Heart left ventricle (tissue), 16 donors: ENCODE data around the gene PHACTR3. TPM values are rescaled to one million over a fixed set of nuclear protein-coding genes. Genes with fewer than 3 reads are reported as not detected.

Experiments used
- ATAC-seq, 4 donors: fragments of 200-7000 bp; cut with Tn5 transposase; one replicate each; pipeline ENCODE4 v1.9.1; 2020 to 2022; ENCODE audit warnings: moderate library complexity in 4 of 4, mild to moderate bottlenecking in 3 of 4, moderate number of reproducible peaks in 1 of 4
- DNase-seq, 5 donors: peaks; one replicate each; pipeline ENCODE4 v3.0.0-alpha.2; 2020
- H3K27ac ChIP-seq, 12 donors: fragments of 200-600 bp; sonication (generic) in 4 of 12; one replicate each; pipeline versions ENCODE4 v1.5.0 to v1.8.0; 2016 to 2022; ENCODE audit warnings: mild to moderate bottlenecking in 2 of 12
- H3K27me3 ChIP-seq, 9 donors: fragments of 200-600 bp; sonication (generic) in 2 of 9; one replicate each; pipeline versions ENCODE4 v1.5.1 to v1.8.0; 2016 to 2022; ENCODE audit warnings: mild to moderate bottlenecking in 3 of 9
- H3K36me3 ChIP-seq, 9 donors: fragments of 200-600 bp; sonication (generic) in 2 of 9; one replicate each; pipeline versions ENCODE4 v1.5.0 to v1.8.0; 2018 to 2022; ENCODE audit warnings: mild to moderate bottlenecking in 2 of 9
- H3K4me1 ChIP-seq, 12 donors: fragments of 200-600 bp; sonication (generic) in 4 of 12; one replicate each; pipeline versions ENCODE4 v1.5.0 to v1.8.0; 2016 to 2022; ENCODE audit warnings: mild to moderate bottlenecking in 3 of 12
- H3K4me3 ChIP-seq, 12 donors: fragments of 200-600 bp; sonication (generic) in 4 of 12; one replicate each; pipeline versions ENCODE4 v1.5.0 to v1.8.0; 2017 to 2022; ENCODE audit warnings: mild to moderate bottlenecking in 9 of 12, moderate library complexity in 4 of 12
- H3K9me3 ChIP-seq, 12 donors: fragments of 200-600 bp; sonication (generic) in 4 of 12; one replicate each; pipeline versions ENCODE4 v1.5.0 to v1.8.0; 2016 to 2022; ENCODE audit warnings: mild to moderate bottlenecking in 1 of 12
- CTCF ChIP-seq, 12 donors: fragments of 200-600 bp; sonication (generic) in 4 of 12; IDR thresholded peaks; one replicate each; pipeline versions ENCODE4 v1.5.0 to v1.8.0; 2018 to 2022; ENCODE audit warnings: antibody characterized with exemption in 12 of 12, mild to moderate bottlenecking in 5 of 12
- POLR2A ChIP-seq, 2 donors: fragments of 450-650 bp; IDR thresholded peaks; one replicate each; pipeline ENCODE4 v1.6.1; 2017; ENCODE audit warnings: antibody characterized with exemption in 2 of 2, mild to moderate bottlenecking in 2 of 2, moderate library complexity in 2 of 2
- WGBS, 4 donors: extraction: QIAGEN DNeasy Blood & Tissue Kit in 2 of 4; methylation state at CpG; one replicate each; pipeline versions ENCODE4 v1.1.5 to v1.1.7; 2013 to 2018; 5-methylcytosine and 5-hydroxymethylcytosine counted together
- intact Hi-C, 10 donors: fragments of 100-400 bp; cut with DNase I; formaldehyde crosslinking; loops; one replicate each; pipeline versions ENCODE4 v1.11.1 to v1.14.2; 2022
- polyA plus RNA-seq, 2 donors: library from polyadenylated mRNA; stranded (reverse); fragments of 200-250 nt; gene quantifications; one replicate each; pipeline ENCODE4 v1.2.3, GENCODE V29; 2013
- total RNA-seq, 9 donors: library from RNA; depleted of rRNA in 2 of 9; stranded (reverse); fragments of >200 nt in 2 of 9; fragmentation: NEBNext Ultra II Directional in 3 of 9; extraction: Animal tissue kit (Norgen Biotek cat#: 25700) in 3 of 9; gene quantifications; one replicate each; pipeline versions ENCODE4 v1.1.0 to v1.2.4, GENCODE V29; 2016 to 2023
- donor health status: ischemic (EF 13 %, LVEDD 7.1; RV severe dilation, severe dysfunction).
- donor health status: healthy with polysubstance abuse.
- donor health status: DM: no; HTN: yes; CAD: no.
- donor health status: DM: no; HTN: no; CAD: no.
- donor health status: ischemic (EF 25% LVEDD 6.9; RV normal size, moderate dysfunction).
- donor health status: ischemic (EF 25% LVEDD 5.7; RV mildly dilated, moderate dysfunction).
- donor health status: healthy.
- donor health status: DM: yes; HTN: yes; CAD: no.
- donor health status: ischemic (EF 35%, LVEDD 5.7; RV mildly dilated, moderate dysfunction).
- donor health status: nonischemic (EF 11% LVEDD 7.7; RV severe dilation, severe dysfunction).
- donor health status: DM: yes; HTN: yes; CAD: no.
- donor health status: PGD.
- donor health status: ischemic (EF 29% LVEDD 5.4; RV normal size, mild dysfunction).
- donor health status: nonischemic (EF 23%, LVEDD 6.1; RV moderate dilation, normal function).

Gene PHACTR3
- total and polyA plus RNA-seq, 11 donors = 0.19 to 14.6 (median 3.5) TPM

DNA sequence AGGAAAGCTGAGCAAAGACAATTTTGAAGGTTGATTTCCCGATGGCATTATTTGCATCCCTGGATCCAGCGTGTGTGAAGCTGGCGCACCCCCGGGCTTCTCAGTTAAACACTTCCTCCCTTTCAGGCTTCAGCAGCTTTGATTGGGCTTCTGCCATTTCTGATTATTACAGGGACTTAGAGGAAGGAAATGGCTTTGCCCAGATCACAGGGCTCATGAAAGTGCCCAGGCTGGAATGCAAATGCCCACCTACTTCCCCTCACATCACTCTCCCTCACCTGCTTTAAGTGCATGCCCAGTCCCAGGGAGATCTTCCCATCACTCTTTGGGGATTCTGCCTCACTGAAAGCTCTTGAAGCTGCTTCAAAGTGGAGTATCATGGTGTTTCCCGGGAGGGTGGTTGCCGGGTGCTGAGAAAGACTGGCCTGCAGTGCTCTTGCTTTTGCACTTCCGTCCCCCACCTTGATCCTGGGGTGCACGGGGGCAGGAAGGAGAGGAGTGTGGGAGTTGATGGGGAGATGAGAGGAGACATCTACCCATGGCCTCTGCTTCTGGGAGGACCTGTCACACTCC is 28.3 kb downstream of the PHACTR3 start:
- no peak for DNase-seq
- intact Hi-C loops = no loop called here

GRCh38 chr20:59633656-59634251 is 29.4 kb downstream of the PHACTR3 start:
- no peaks in the 10 kb centered on the region for H3K9me3 ChIP-seq
- intact Hi-C loops = no loop called here
- WGBS, 4 donors = 91 to 95% (median 93%) methylated on average over 6 of the region's 6 CpGs
- H3K4me3 ChIP-seq = no peak overlapping the region
- DNase-seq (no peak), ATAC-seq (no peak)
- no peak overlapping the region for H3K27ac ChIP-seq
- TF ChIP-seq CTCF (IDR thresholded peaks at IDR 0.05) = no peak
- peaks cover 0 to 8% (median 0%) of the 10 kb centered on the region in 12 donors for H3K4me1 ChIP-seq
- H3K27me3 ChIP-seq = peaks cover 0 to 15% (median 0%) of the 10 kb centered on the region in 9 donors
- no peaks in the 10 kb centered on the region for H3K36me3 ChIP-seq

More for the DNA sequence above, 28.3 kb downstream of the PHACTR3 start:
- TF ChIP-seq POLR2A (IDR thresholded peaks at IDR 0.05) (no peak), CTCF (IDR thresholded peaks at IDR 0.05) (no peak)
- Histone ChIP-seq H3K4me1 (peaks cover 0 to 8% (median 0%) of the 10 kb centered on the region in 12 donors), H3K9me3 (no peaks in the 10 kb centered on the region), H3K27me3 (peaks cover 0 to 15% (median 0%) of the 10 kb centered on the region in 9 donors), H3K4me3 (no peak overlapping the region), H3K27ac (no peak overlapping the region), H3K36me3 (no peaks in the 10 kb centered on the region)
- no peak for ATAC-seq
- WGBS, 4 donors = 75 to 84% (median 82%) methylated on average over 8 of the region's 8 CpGs

DNA sequence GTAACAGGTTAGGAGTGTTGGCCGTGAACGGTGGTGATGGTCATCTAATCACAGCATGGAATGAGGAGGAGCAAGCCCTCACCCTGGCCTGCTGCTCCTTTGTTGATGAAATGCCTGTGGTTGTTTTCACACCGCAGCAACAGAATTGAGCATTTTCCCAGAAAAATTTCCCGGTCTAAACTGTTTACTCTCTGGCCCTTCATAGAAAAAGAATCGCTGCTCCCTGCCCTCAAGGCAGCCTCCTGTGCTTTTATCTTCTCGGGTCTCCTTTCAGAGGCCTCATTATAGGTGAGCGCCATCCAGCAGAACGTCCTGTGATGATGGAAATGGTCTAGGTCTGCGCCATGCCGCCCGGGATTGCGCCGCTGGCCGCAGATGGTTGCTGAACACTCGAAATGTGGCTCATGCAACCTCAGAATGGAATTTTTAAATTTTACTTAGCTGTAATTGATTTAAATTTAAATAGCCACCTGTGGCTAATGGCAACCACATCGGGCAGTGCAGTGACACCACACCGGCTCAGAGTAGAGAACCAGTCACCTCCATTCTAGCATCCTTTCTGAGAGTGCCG is 30.2 kb downstream of the PHACTR3 start:
- 78 to 86% (median 82%) methylated on average over 18 of the region's 18 CpGs for WGBS, 4 donors
- Histone ChIP-seq H3K27ac (no peak overlapping the region), H3K4me3 (no peak overlapping the region), H3K4me1 (peaks cover 0 to 8% (median 0%) of the 10 kb centered on the region in 12 donors), H3K27me3 (peaks cover 0 to 15% (median 0%) of the 10 kb centered on the region in 9 donors), H3K36me3 (no peaks in the 10 kb centered on the region), H3K9me3 (no peaks in the 10 kb centered on the region)
- ATAC-seq = no peak
- TF ChIP-seq CTCF (IDR thresholded peaks at IDR 0.05) (no peak), POLR2A (IDR thresholded peaks at IDR 0.05) (no peak)
- no peak for DNase-seq
- intact Hi-C loops = no loop called here

- DNase-seq (no peak), ATAC-seq (peak in 1 of 4 donors; percentile 28)
- H3K4me3 ChIP-seq = no peak overlapping the region
- H3K36me3 ChIP-seq = no peaks in the 10 kb centered on the region
- WGBS, 4 donors = 55 to 76% (median 62%) methylated on average over 3 of the region's 3 CpGs
- no peak for TF ChIP-seq CTCF (IDR thresholded peaks at IDR 0.05)
- TF ChIP-seq POLR2A (IDR thresholded peaks at IDR 0.05) = no peak
- peaks cover 0 to 8% (median 0%) of the 10 kb centered on the region in 12 donors for H3K4me1 ChIP-seq
- peaks cover 0 to 3% (median 0%) of the 10 kb centered on the region in 9 donors for H3K27me3 ChIP-seq
- intact Hi-C loops = no loop called here
- H3K9me3 ChIP-seq = no peaks in the 10 kb centered on the region
- H3K27ac ChIP-seq = no peak overlapping the region
Observed at GRCh38 chr20:59636766-59637370, 32.5 kb downstream of the PHACTR3 start.
